GM12873 (cell line): ENCODE measurements around the gene HTR2C.

Experiments
- TF ChIP-seq, protein P1 (sequence below): IDR thresholded peaks from 2 replicates; pipeline ENCODE4 v1.5.1; 2012; ENCODE audit warnings: low read depth, mild to moderate bottlenecking, moderate library complexity, low read length, control low read depth; ENCODE audit not compliant: insufficient read depth; ENCODE audit errors: missing control alignments

HTR2C gene

DNA sequence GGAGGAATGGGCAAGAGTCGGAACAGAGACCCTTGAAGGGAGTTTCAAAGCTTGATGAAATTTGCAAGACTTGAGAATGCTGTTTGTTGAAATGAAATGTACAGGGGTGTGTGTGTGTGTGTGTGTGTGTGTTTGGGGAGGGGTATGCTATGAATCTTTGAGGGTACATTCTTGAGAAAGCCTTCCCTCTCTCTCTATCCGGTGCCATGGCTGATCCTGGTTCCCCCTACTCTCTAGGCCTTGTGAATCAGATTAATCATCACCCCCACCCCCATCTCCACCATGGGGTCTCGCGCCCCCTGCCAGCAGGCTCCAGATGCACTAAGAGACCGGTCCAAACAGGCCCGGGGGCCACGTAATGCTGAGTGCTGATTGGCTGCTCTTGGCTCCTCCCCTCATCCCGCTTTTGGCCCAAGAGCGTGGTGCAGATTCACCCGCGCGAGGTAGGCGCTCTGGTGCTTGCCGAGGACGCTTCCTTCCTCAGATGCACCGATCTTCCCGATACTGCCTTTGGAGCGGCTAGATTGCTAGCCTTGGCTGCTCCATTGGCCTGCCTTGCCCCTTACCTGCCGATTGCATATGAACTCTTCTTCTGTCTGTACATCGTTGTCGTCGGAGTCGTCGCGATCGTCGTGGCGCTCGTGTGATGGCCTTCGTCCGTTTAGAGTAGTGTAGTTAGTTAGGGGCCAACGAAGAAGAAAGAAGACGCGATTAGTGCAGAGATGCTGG is at the start of gene HTR2C:
TSS of gene HTR2C (plus strand) at position 441 of the 729 bp plus-strand sequence. CDS start 142,851 bp downstream, outside the sequence.
- TF ChIP-seq, protein P1, sequence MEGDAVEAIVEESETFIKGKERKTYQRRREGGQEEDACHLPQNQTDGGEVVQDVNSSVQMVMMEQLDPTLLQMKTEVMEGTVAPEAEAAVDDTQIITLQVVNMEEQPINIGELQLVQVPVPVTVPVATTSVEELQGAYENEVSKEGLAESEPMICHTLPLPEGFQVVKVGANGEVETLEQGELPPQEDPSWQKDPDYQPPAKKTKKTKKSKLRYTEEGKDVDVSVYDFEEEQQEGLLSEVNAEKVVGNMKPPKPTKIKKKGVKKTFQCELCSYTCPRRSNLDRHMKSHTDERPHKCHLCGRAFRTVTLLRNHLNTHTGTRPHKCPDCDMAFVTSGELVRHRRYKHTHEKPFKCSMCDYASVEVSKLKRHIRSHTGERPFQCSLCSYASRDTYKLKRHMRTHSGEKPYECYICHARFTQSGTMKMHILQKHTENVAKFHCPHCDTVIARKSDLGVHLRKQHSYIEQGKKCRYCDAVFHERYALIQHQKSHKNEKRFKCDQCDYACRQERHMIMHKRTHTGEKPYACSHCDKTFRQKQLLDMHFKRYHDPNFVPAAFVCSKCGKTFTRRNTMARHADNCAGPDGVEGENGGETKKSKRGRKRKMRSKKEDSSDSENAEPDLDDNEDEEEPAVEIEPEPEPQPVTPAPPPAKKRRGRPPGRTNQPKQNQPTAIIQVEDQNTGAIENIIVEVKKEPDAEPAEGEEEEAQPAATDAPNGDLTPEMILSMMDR: no peak

DNA sequence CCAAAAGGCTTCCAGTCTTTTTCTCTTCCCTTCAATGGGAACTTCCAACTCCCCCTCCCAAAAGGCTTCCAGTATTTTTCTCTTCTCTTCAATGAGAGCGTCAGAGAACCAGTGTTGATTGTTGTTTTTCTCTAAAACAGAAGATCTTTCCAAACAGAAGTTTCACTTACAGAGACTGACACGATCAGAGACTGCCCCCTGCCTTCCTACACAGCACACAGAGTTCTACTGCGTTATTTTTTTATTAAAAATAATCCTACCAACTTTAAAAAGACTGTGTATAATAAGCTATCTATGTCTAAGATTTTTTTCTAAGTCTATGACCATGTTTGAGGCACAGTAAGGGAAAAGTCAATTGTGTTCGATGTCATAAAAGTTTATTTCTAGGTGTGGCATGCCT is 3.5 kb upstream of the HTR2C start:
- TF ChIP-seq, protein P1: no peak

DNA sequence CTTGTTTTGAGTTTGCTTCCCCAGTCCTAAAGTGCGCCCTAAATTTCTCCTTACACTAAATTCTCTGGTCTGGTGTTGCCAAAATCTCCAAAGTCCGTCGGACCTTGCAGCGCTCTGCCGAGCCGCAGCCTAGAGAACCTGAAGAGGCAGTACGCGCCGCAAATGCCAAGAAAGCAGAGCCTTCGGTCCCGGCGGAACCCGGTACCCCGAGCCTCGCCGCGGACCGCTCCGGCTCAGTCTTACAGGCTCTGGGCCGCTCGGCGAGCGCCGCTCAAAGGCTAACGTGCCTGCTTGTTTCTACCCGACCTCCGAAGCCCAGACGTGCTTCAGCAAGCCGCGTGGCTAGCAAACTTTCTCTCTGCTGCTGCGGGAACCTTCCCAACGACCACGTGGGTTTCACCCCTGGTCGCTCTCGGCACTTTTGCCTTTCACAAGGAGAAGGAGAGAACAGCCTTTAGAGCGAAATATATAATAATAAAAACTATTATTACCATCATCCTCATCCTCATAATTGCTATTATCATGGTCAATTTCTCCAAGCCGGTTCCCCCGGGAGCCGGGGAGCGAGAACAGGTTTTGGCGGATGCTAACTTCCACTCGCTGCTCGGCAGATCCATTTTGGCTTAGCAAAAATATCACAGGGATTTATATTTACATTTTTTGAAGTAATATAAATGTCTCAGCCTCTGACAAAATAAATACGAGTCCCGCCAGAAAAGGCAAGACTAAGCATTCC is 2.2 kb upstream of the HTR2C start:
- TF ChIP-seq, protein P1: no peak

DNA sequence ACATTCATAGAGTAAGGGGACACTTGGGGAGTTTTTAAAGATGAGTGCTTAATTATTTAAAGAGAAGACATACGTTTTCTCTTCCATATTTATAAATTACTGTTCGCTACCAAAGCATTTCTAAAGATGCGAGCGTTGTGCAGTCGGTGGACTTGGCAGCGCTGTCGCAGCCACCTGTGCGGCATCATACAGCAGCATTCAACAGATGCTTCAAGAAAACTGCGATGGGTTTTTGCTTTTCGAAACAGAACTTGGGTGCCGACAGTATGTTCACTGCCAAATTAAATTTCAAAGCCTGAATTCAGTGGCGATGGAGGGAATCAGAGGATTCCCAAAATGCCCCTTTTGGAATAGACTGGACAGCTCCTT is 1.6 kb upstream of the HTR2C start:
- TF ChIP-seq, protein P1: no peak

DNA sequence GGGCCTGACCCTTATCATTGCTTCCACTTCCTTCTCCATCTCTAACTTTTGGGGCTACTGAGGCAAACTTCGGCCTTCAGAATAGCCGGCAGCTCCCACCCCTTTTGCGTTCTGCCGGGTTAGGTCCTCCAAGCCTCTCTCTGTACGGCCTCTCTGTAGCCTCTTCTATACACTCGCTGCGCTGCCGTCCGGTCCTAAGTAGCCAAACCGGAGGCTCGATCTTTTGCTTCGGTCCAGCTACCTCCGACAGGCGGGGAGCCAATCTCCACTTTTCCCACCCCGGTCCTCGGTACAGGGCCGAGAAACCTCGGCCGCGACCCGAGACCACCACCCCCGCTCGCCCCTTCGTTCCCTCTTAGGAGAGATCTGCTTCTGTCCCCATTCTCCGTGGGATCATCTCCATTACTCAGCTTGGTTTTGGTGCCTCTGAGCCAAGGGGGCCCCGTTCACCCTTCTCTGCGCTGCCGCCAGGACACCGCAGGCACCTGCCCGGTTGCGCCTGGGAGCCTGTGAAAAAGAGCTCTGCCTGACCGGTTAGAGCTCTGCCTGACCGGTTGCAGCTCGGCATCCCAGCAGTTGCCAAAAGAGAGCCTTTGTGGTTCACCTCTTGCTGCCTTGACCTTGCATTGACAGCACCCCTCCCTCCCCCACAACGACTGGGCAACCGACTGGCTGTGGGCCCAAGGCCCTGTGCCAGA is 1.0 kb upstream of the HTR2C start:
- TF ChIP-seq, protein P1: no peak

DNA sequence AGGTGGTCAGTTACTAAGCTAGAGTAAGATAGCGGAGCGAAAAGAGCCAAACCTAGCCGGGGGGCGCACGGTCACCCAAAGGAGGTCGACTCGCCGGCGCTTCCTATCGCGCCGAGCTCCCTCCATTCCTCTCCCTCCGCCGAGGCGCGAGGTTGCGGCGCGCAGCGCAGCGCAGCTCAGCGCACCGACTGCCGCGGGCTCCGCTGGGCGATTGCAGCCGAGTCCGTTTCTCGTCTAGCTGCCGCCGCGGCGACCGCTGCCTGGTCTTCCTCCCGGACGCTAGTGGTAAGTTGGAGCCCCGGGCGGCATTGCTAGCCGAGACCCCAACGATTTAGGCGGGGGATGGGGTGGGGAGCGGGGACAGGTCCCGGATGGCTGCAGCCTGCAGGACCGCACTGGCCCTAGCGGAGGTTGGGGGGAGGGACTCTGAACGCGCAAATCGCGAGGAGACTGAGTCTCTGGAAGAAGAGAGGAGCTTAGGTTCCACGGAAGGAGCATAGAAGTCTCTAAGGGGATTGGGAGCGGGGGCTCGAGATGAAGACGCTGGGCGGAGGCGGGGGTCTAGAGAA is 573 bp downstream of the HTR2C start:
- TF ChIP-seq, protein P1: no peak
